ENCODE data around the gene NR3C2.

- TF ChIP-seq CTCF (conservative IDR thresholded peaks at IDR 0.05; ENCODE audit: low read length) (no peak), EZH2phosphoT487 (IDR thresholded peaks at IDR 0.05; ENCODE audit: borderline replicate concordance, low read depth, low read length) (no peak)
Measured at GRCh38 chr4:148431401-148431800, 10.8 kb downstream of the NR3C2 start.

Data from OCI-LY7 (cell line).